Activated CD8-positive, alpha-beta T cell treated with anti-CD3 and anti-CD28 coated beads for 36 hours (primary cell): ENCODE results near the gene ZBTB37. TPM values are rescaled to one million over a fixed set of nuclear protein-coding genes. Genes with fewer than 3 reads are reported as not detected.

Source experiments
- ATAC-seq: fragments of 200-7000 bp; cut with Tn5 transposase; one replicate; pipeline ENCODE4 v1.10.0; 2021; ENCODE audit warnings: mild to moderate bottlenecking, moderate library complexity
- CTCF ChIA-PET: fragments of 350-600 bp; sonication (Branson Sonifier 250); formaldehyde crosslinking; loops from one replicate; lab custom pipeline; 2021; ENCODE audit warnings: antibody characterized with exemption; lab: Charles Lee
- POLR2A ChIA-PET: fragments of 350-600 bp; sonication (Branson Sonifier 250); formaldehyde crosslinking; loops from one replicate; lab custom pipeline; 2021; ENCODE audit warnings: antibody characterized with exemption; lab: Charles Lee
- DNase-seq: peaks from one replicate; pipeline ENCODE4 v3.0.0-alpha.2; 2020
- H3K27ac Mint-ChIP-seq: one replicate; pipeline ENCODE4 v1.8.0; 2021; ENCODE audit warnings: mild to moderate bottlenecking, mixed read lengths
- H3K27me3 Mint-ChIP-seq: one replicate; pipeline ENCODE4 v1.8.0; 2021; ENCODE audit warnings: mixed read lengths
- H3K36me3 Mint-ChIP-seq: one replicate; pipeline ENCODE4 v1.8.0; 2021; ENCODE audit warnings: low read depth, mixed read lengths
- H3K4me1 Mint-ChIP-seq: one replicate; pipeline ENCODE4 v1.8.0; 2021; ENCODE audit warnings: low read depth, mixed read lengths
- H3K4me3 Mint-ChIP-seq: one replicate; pipeline ENCODE4 v1.8.0; 2021; ENCODE audit warnings: mild to moderate bottlenecking, moderate library complexity, mixed read lengths
- H3K9me3 Mint-ChIP-seq: one replicate; pipeline ENCODE4 v1.8.0; 2021; ENCODE audit warnings: mixed read lengths
- intact Hi-C: fragments of 100-400 bp; cut with micrococcal nuclease; formaldehyde crosslinking; loops from one replicate; pipeline ENCODE4 v1.10.0; 2022
- total RNA-seq, 2 experiments: library from RNA; stranded (reverse); gene quantifications; one replicate each; pipeline ENCODE4 v1.2.3, GENCODE V29; 2021
- TF ChIP-seq, protein P1 (sequence below): fragments of 200-600 bp; IDR thresholded peaks from one replicate; pipeline ENCODE4 v1.8.0; 2022; ENCODE audit warnings: antibody characterized with exemption, mild to moderate bottlenecking

ZBTB37 gene
- total RNA-seq, 2 experiments from 2014 or later = 7.6 to 7.9 TPM

DNA sequence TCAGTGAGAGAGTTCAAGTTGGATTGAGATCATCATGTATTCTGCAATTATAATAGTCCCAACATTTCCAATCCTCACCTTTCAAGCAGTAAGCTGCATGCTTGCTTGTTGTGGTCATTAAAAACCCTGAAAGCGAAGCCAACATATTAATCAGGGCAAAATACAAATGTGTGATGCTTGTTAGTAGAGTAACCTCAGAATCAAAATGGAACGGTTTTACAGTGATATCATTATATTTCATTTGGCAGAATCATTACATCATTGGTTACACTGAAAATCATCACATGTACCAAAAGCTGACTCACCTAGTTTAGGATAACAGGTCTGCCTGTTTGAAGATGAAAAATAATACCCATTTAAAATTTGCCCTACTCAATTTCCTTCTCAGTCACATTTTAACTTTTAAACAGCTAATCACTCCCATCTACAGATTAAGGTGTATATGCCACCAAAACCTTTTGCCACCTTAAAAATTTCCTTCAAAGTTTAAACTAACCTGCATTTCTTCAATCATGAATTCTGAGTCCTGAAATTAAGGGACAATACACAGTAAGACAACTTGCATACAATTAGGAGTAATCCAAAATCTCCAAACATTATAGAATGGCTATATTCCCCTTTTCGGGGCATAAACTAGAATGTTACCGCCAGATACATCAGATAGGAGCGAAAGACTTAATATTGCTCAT lies 3.9 kb upstream of the ZBTB37 start:
- no peak for ATAC-seq
- Mint-ChIP-seq H3K4me1 (peaks cover 30% of the 10 kb centered on the region), H3K36me3 (peaks cover 62% of the 10 kb centered on the region), H3K27me3 (no peaks in the 10 kb centered on the region), H3K9me3 (no peaks in the 10 kb centered on the region), H3K27ac (peak overlapping the region; percentile 97), H3K4me3 (peak overlapping the region; percentile 95)
- ChIA-PET CTCF (no interaction called here), POLR2A (interaction anchor here (0.7 to 7.2 kb wide), 11 partner anchors 10 to 389 kb away, joined by 3 to 56 read pairs (median 4); partner anchors contain the start of genes CENPL, DARS2, PRDX6 and RC3H1)
- intact Hi-C loops = no loop called here
- TF ChIP-seq, protein P1, sequence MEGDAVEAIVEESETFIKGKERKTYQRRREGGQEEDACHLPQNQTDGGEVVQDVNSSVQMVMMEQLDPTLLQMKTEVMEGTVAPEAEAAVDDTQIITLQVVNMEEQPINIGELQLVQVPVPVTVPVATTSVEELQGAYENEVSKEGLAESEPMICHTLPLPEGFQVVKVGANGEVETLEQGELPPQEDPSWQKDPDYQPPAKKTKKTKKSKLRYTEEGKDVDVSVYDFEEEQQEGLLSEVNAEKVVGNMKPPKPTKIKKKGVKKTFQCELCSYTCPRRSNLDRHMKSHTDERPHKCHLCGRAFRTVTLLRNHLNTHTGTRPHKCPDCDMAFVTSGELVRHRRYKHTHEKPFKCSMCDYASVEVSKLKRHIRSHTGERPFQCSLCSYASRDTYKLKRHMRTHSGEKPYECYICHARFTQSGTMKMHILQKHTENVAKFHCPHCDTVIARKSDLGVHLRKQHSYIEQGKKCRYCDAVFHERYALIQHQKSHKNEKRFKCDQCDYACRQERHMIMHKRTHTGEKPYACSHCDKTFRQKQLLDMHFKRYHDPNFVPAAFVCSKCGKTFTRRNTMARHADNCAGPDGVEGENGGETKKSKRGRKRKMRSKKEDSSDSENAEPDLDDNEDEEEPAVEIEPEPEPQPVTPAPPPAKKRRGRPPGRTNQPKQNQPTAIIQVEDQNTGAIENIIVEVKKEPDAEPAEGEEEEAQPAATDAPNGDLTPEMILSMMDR = no peak
- DNase-seq = no peak

DNA sequence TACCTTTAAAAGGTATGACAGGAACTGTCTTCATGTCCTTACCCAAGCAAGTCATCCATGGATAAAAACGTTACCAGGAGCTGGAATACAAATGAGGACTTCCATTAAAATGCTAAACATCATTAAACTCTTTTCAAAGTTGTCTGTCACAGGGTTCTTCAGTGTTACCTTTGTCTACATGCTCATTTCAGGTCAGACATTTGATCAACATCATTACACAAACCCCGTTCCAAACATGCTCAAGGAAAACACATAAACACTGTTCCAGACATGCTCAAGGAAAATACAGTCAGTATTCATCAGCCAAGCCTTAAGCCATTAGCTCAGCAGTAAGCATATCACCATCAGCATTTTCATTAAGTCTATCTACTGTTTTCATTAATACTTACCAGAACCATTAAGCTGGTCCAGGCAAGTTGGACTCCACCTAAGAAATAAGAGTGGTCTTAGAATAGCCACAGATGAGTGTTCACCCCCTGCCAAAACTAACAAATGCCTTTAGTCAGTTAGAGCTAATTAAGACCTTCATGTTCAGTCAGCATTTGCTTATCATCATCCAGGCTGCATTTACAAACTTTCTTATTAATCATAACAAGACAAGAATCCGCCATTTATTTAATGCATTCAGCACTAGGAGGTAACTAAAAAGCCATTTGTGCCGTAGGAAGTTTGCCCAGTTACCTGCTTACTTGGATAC lies 2.6 kb upstream of the ZBTB37 start:
- peaks cover 61% of the 10 kb centered on the region for H3K36me3 Mint-ChIP-seq
- ChIA-PET CTCF (no interaction called here), POLR2A (interaction anchor here (1.1 to 7.2 kb wide), 12 partner anchors 9 to 436 kb away, joined by 3 to 56 read pairs (median 4); partner anchors contain the start of genes CENPL, DARS2, PRDX6 and RC3H1)
- H3K4me1 Mint-ChIP-seq = peaks cover 42% of the 10 kb centered on the region
- H3K9me3 Mint-ChIP-seq = no peaks in the 10 kb centered on the region
- intact Hi-C loops = loop anchor here (5.0 kb wide), 2 partner anchors 292 to 1132 kb away; partner anchors contain the start of genes CACYBP and RABGAP1L
- ATAC-seq = no peak
- TF ChIP-seq, protein P1 = no peak
- no peak for DNase-seq
- H3K27ac Mint-ChIP-seq = peak overlapping the region; percentile 97
- no peaks in the 10 kb centered on the region for H3K27me3 Mint-ChIP-seq
- H3K4me3 Mint-ChIP-seq = peak overlapping the region; percentile 95

DNA sequence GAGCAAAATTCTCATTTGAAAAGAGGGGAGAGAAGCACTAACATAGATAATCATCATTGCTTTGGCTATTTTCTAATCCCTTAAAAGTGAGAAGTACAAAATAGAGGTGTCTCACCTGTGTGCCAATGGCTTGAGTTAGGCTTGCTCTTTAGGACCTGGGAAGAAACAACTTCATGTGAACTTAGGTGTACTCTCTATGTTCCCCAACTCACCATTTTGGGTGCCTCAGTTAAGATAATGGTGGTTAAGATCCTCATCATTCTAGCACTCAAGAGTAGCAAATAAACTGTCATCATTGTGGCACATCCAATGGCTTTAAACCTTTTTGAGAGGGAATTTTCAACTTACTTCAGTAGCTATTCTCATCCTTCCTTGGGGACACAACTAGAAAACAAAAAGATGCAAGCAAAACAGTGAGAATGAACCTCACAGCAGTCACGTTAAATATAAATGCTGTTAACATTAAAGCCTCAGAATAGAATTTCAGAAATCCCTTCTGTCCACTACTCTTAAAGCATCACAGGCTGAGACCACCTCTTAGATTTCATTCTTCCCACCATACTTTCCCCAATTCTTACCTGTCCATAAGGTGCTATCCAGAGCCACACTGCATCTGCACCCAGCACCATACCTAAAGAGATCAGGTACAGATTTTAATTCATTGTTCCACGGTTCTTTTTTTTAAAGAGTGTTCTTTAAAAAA lies 1.6 kb upstream of the ZBTB37 start:
- ChIA-PET POLR2A (interaction anchor here (1.2 to 7.2 kb wide), 9 partner anchors 14 to 436 kb away, joined by 3 to 56 read pairs (median 4); partner anchors contain the start of genes CENPL, DARS2 and RC3H1), CTCF (no interaction called here)
- Mint-ChIP-seq H3K9me3 (no peaks in the 10 kb centered on the region), H3K27me3 (no peaks in the 10 kb centered on the region), H3K4me3 (peak overlapping the region; percentile 95), H3K36me3 (peaks cover 66% of the 10 kb centered on the region), H3K4me1 (peaks cover 52% of the 10 kb centered on the region), H3K27ac (peak overlapping the region; percentile 97)
- intact Hi-C loops = loop anchor here (5.0 kb wide), 2 partner anchors 291 to 1131 kb away; partner anchors contain the start of genes CACYBP and RABGAP1L
- TF ChIP-seq, protein P1 = no peak
- no peak for ATAC-seq
- no peak for DNase-seq

DNA sequence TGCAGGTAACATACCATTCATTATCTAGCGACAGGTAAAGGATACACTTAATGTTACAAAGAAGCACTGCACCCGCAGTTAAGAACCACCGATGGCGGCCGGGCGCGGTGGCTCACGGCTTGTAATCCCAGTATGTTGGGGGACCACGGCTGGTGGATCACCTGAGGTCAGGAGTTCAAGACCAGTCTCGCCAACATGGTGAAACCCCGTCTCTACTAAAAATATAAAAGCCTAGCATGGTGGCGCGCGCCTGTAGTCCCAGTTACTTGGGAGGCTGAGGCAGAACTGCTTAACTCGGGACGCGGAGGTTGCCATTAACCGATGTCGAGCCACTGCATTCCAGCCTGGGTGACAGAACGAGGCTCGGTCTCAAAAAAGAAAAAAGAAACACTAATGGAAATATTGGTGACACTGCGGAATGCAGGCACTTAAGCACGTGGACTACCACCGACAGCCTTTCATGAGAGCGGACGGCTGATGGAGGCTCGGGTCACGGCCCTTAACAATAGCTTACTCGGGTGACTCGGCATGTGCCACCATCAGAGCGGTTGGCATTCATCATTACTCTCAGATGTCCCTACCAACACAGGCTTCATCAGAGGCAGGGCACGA lies 933 bp upstream of the ZBTB37 start:
- POLR2A ChIA-PET = interaction anchor here (0.5 to 4.1 kb wide), 20 partner anchors 9 to 1101 kb away, joined by 3 to 29 read pairs (median 4); partner anchors contain the start of genes CENPL, DARS2, PRDX6 and RABGAP1L
- intact Hi-C loops = loop anchor here (5.0 kb wide), 2 partner anchors 290 to 1130 kb away; partner anchors contain the start of genes CACYBP and RABGAP1L
- Mint-ChIP-seq H3K27ac (peak overlapping the region; percentile 97), H3K27me3 (no peaks in the 10 kb centered on the region), H3K4me3 (peak overlapping the region; percentile 95), H3K36me3 (peaks cover 66% of the 10 kb centered on the region), H3K9me3 (no peaks in the 10 kb centered on the region), H3K4me1 (peaks cover 51% of the 10 kb centered on the region)
- CTCF ChIA-PET = no interaction called here
- TF ChIP-seq, protein P1 = no peak
- no peak for ATAC-seq
- peak; percentile 47 for DNase-seq
